GOT3 (cell line): ENCODE measurements around the gene CATSPERD.

Experiments
- DNase-seq: peaks from one replicate; lab custom pipeline; 2025; ENCODE audit warnings: mixed read lengths; lab: John Stamatoyannopoulos, UW

Gene CATSPERD

DNA sequence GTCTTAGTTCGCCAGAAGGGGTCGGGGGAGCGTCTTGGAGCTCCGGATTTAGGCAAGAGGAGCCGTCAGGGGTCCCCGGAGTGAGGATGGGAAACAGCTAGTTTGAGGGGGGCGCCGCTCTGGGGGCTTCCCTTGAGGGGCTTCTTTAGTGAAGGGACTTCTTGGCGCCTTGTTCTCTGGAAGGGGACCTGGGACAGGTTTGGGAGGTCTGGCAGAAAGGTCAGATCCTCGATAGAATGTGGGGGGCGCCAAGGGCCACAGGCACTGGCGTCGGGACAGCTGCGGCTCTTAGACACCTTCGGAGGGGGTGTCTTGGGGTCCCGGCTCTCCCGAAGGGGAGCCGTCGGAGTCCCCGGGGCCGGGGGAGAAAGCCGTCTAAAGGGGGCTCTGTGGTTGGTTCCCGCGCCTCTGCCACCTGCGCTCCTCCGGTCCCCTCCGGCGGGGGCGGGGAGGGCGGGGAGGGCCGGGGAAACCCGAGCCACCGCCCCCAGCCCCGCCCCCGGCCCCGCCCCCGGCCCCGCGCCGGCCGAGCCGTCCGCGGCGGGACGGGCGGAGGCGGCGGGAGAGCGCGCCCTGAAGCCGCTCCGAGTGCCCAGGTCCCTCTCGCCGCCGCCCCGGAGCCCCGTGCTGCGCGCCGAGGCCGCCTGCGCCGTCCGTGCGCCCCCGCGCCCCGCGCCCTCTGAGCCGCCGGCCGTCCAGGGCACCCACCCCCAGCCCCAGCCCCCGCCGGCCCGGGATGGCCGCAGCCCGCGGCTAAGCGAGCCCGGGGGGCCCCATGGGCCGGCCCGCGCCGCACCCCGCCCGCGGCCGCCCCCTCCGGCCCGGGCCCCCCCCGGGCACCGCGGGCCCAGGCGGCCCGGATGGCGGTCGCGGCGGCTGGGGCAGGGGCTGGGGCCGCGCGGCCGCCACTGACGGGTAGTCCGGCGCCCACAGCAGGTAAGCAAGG, 84.4 kb downstream of the CATSPERD start, which contains the start of gene NRTN:
TSS of gene NRTN (plus strand) at position 552 of the 946 bp plus-strand sequence. CDS start 19,099 bp downstream, outside the sequence.
- no peak for DNase-seq

DNA sequence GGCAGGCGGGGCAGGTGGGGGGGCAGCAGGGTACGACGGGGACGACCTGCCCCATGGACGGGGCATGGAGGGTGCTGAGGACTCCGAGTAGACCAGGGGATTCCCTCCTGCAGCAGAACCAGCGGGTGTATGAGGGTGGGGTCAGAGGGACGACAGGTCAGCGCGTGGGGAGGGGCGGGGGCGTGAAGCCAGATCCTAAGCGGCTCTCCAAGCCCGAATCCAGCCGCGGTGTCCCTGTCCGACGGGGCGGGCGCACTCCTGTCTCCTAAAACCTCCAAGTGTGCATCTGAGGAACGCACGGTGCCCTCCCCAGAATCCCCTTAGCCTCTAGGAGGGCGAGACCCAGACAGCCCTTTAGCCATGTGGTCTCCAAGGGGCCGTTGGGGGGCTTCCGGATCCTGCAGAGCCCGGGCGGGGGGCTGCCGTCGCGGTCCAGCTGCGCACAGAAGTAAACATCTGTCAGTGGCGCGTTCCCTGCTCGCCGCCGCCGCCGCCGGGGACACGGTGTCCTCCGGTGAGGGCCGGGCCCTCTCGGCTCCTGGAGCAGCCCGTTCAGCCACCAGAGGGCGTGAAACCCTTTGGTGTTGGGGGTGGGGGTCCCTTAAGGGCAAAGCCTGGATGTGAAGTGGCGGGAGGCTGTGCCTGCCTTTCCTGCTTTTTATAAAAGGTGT, 85.2 kb downstream of the CATSPERD start:
- no peak for DNase-seq

DNA sequence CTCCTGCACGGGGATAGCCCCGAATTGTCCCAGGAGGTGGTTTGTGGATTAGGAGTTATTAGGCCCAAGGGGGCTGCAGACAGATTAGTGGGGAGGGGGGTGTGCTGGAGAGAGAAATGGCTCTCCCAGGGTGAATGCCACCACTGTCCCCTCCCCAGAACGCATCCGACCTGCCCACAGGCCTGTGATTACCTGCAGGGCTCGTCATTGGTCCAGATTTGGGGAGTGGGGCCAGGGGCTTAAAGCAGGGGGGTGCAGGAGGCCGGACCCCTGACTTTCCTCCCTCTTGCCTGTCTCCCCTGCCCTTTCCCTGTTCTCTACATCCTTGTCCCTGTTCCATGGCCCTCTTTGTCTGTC, 85.7 kb downstream of the CATSPERD start:
- DNase-seq, result no peak

DNA sequence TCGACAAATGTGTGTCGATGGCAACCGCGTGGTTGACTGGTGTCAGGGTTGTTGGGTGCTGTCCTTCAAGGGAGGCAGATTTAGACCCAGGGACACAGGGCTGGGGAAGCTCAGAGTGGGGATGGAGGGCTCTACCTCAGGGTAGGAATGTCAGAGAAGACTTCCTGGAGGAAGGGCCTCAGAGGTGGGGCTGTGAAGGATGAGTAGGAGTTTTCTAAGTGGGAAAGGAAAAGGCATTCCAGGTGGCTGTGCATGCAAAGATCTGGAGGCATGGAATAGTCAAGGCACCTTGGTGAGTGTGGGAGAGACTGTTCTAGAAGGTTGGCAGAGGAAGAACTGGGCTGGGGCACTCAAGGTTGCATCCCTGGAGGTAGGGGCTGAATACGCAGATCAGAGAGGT, 86.5 kb downstream of the CATSPERD start:
- DNase-seq, result no peak

DNA sequence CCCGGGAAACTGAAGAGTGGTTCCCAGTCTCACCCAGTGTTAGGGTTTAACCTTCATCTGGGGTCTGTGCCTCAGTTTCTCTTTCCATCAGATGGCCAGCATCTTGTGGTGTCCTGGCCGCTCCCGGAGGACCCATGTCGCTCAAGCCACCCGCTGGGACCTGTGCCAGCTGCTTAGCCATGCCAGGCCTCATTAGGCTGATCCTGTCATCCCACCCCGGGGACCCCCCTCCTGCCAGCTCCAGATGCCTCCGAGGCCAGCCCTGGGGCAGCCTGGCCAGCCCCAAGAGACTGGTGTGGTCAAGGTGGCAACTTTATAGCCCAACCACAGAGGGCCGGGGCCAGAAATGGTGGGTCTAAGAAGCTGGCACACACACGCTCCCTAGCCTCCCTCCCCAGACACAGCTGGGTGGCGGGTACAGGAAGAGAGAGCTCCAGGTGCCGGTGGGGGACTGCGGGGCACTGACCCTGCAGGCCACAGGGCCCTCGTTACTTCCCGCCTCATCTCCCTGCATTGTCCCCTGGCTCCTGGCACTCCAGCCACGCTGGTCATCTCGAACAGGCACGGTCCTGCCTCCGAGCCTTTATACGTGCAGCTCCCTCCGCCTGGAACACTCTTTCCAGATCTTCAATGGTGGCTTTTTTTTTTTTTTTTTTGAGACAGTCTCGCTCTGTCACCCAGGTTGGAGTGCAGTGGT, 87.8 kb downstream of the CATSPERD start:
- DNase-seq, result no peak

DNA sequence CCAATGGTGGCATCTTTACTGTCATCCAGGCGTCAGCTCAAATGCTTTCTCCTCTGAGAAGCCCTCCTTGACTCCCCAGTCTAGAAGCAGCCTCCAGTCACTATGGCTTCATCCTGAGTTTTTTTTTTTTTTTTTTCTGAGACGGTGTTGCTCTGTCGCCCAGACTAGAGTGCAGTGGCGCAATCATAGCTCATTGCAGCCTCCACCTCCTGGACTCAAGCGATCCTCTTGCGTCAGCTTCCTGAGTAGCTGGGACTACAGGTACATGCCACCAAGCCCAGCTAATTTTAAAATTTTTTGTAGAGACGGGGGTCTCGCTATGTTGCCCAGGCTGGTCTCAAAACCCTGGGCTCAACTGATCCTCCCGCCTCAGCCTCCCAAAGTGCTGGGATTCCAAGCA, 88.6 kb downstream of the CATSPERD start:
- no peak for DNase-seq

DNA sequence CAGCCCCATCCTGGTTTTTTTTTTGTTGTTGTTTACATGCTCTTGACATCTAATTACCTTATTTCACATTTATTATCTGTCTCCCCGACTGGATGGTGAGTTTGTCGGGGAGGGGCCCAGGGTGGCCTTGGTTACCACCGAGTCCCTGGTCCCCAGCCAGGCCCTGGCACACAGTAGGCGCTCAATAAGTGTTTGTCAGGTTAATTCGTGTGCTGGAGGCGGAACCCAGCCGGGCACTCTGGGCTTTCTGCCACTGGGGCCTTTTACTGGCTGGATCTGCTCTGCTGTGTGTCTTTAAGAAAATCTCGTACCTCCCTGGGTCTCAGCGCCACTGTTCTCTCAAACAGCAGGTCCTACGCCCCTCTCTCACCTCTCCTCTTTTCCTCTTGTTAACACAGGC, 89.0 kb downstream of the CATSPERD start:
- no peak for DNase-seq

DNA sequence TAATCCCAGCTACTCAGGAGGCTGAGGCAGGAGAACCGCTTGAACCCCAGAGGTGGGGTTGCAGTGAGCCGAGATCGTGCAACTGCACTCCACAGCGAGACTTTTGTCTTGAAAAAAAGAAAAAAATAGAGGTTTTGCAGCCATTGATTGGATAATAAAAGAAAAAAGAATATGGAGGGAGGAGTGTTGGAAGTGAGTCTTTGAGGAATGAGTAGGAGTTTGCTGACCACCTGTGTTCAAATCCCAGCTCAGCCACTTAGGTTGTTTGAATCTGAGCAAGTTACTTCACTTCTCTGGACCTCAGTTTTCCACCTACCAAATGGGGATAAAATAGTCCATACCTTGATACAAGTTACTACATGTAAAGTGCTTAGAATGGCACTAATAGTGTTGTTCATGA, 90.7 kb downstream of the CATSPERD start:
- DNase-seq, result no peak

DNA sequence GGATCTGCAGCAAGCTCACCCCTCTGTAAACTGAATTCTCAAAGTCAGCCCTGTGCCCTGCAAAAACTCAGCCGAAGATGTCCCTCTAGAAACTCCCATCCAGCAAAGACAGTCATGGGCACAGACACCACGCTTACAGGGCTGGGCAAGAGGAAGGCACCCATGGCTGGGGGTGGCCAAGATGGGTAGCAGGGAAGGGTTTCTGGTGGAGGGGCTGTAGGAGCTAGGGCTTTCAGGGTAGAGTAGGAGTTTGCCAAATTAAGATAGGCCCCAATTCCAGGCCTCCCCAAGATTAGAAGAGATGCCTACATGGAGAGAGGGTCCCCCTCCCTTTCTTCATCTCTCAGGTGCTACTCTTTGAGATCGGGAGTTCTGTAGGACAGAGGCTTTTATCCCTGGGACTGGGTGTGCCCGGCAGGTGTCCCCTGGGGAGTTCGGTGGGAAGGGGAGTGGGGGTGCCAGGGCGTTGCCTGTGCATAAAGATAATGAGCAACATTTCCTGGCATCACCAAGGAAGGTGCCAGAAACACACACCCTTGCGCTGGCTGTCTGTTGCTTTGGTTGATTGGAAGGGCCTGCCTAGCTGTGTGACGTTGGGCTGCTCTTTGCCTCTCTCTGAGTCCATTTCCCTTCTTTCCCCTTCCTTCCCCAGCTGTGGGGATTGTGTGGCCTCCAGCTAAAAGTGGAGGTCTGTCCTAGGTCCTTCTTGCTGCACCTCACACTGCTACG, 93.8 kb downstream of the CATSPERD start:
- no peak for DNase-seq

DNA sequence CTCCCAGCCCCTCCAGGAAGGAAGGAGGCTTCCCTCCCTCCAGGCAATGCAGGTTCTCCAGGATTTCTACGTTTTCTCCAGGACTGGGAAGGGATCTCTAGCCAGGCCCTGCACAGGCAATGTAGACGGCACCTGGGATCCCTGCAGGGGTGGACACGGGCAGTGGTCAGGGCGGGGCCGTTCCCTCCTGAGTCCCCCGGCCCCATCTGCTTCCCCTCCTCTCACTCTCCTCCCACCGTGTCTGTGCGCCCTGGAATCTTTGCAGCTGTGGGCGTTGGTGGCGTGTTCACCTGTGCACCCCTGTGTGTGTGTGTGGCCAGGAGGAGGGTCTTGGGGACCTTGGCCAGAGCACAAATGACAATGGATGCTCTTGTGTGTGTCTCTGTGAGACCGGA, 94.4 kb downstream of the CATSPERD start:
- DNase-seq, result no peak

DNA sequence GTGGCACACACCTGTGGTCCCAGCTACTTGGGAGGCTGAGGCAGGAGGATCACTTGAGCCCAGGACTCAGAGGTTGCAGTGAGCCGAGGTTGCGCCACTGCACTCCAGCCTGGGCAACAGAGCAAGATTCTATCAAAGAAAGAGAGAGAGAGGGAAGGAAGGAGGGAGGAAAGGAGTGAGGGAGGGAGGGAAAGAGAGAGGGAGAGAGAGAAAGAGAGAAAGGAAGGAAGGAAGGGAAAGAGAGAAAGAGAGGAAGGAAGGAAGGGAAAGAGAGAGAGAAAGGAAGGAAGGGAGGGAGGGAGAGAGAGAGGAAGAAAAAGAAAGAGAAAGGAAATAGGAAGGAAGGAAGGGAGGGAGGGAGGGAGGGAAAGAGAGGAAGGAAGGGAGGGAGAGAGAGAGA, 96.8 kb downstream of the CATSPERD start:
- DNase-seq, result no peak

DNA sequence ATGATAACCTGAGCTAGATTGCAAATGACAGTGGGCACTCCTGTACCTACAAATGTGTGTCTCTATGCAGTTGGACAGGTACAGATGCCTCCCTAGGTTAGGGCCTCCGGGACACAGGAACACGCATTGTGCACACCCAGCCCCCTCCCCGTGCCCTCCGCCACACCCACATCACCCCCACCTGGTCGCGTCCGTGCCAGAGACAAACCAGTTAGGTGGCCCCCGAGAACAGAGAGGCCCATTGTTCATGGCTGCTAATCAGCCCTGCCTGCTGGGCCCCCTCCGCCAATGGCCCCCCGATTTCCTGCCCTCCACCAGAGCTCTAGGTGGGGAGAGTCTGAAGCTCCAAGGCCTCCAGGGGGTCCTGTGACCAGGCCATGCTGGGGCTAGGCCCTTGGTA, 98.2 kb downstream of the CATSPERD start:
- no peak for DNase-seq

DNA sequence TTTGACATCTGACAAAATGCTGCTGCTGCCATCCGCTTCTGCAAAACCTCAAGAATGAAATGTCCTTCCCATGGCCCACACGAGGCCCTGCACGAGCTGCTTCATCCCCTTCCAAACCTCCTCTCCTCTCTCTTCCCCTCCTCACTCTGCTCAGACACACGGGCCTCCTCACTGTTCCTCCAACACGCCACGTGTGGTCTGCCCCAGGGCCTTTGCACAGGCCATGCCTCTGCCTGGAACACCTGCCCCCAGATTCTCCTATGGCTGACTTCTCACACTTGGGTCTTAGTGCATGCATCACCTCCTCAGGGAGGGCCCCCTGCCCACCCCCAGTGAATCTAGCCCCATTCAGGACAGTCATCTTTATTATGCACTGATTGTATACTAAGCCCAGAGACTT, 100.3 kb downstream of the CATSPERD start:
- no peak for DNase-seq

DNA sequence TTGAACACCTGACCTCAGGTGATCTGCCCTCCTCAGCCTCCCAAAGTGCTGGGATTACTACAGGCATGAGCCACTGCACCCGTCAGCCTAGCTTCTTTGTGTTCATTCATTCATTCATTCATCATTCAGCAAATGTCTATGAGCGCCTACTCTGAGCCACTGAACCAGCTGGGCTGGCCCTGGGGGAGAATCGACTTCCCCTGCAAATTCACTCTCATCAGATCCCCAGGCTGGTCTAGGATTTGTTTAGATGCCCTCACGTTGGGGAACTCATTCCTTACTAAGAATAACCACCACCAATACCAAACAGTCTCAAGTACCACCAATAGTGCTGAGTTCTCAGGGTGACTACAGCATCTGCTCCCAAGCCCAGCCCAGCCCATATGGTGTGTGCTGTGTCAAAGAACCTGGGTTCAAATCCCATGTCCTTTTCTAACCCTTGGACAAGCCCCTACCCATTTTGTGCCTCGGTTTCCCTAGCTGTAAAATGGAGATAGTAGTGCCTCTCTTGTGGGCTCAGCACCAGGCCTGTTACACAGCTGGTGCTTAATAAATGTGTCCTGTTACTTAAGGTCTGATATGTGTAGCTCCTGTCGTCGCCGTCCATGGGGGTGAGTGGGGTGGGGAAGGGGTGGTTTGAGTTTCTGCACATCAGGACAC, 101.2 kb downstream of the CATSPERD start:
- DNase-seq, result no peak

DNA sequence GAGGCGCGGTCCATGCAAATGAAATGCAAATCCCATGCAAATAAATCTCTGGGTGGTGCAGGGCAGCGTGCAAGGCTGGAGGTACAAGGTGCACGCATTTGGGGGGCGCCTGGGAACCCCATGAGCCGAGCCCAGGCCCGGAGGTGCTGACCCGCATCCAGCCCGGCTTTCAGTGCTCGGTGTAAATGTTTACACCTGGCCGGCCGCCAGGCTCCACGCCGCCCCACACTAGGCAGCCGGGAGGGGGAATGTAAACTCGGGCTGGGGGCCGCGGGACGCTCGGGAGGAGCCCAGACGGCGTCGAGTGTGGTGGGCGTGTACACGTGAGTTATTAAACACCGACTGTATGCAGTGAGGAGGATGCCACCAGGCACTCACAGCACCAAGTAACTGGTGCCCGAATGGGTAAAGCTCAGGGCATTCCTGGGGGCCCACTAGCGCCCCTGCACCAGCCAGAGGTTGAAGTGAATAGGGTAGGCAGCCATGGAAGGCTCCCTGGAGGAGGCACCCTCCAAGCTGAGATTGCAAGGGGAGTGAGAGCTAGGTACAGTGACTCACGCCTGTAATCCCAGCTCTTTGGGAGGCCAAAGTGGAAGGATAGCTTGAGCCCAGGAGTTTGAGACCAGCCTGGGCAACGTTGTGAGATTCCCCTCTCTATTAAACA, 101.9 kb downstream of the CATSPERD start:
- no peak for DNase-seq

DNA sequence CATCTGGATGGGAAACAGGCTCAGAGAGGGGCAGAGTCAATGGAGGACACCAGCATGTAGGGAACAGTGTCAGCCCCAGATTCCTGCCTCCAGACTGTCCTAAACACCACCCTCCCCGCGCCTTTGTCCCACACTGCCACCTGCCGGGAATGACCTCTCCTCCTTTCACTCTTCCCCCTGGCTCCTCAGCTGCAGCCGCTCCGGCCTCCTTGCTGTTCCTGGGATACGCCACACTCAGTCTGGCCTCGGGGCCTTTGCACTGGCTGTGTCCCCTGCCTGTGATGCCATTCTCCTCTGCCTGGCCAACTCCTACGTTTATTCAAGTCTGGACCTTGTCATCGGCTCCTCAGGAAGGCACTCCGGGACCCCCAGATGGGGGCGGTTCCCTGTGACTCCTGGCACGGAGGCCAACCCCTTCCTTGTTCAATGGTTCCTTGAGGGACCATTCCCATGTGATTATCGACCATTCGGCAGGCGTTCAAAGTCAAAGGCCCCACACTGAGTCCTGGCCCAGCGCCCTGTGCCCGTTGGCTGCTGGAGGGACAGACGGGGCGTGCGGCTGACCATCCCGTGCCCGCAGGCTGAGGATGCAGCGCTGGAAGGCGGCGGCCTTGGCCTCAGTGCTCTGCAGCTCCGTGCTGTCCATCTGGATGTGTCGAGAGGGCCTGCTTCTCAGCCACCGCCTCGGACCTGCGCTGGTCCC, 103.3 kb downstream of the CATSPERD start:
- DNase-seq, result no peak

DNA sequence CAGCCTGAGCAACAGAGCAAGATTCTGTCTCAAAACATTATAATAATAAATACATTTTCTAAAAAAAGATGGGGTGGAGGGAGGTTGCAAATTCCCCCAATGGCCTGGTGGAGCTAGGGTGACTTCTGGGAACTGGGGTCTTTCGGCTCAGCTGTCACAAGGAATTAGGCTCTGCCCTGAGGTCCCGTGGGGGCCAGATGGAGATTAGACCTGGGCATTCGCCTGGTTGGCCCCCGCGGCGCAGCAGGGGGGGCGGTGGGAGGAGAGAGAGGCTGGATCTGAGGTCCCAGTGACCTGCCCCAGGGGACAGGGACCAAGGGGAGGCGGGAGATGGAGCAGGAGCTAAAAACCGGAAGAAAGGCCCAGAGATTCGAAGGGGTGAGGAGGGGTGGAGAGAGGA, 104.3 kb downstream of the CATSPERD start:
- DNase-seq, result no peak

DNA sequence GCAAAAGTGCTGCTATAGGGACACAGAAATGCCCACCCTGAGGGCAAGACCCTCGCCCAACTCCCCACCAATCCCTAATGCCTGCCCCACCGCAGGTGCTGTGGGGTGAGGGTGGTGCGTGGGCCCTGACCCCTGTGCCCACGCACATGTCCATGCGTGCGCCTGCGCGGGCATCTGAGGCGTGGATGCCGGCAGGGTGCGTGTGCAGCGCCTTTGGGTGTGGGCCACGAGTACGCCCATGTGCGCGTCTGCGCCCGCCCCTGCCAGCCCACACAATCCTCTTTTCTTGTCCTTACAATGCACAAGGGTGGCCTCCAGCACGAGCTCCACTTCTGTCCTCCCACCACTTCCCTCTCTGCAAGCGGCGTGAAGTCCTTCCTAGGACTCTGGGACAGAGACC, 104.7 kb downstream of the CATSPERD start:
- no peak for DNase-seq

DNA sequence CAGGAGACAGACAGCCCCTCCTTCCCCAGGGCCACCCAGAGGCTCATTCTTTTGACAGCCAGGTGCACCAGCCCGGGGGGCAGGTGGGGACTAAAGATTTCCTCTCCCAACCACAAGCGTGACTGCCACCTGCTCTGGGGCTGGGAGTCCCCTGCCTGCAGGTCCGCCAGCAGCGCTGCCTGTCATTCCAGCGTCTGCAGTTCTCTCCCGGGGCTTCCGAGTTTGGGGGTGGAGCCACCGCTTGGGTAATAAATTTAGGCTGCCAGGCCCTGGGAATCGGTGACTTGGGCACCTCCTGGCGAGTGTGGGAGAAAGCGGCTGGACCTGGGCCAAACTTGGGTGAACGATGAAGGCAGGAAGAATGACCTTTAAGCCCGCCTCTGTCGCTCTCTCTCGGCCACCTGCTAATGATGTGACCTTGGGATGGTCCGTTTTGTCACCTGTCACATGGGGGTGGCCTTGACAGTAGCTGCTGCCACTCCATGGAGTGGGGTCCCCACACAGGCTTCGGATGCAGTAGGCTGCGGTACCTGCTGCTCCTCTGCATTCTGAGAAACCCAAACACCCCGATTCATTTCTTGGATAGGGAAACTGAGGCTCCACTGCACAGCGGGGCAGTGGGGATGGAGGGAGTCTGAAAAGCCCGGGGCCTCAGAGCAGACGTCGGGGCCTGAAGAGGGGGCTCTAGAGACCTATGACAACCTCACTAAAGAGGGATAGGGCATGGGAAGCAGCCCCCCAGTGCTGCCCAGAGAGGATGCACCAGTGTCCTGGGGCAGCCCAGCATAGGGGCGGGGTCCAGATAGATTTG, 106.3 kb downstream of the CATSPERD start:
- DNase-seq, result no peak
